GM18517 (cell line): ENCODE measurements around the gene CDK10.
A peak's percentile ranks its signal among the peaks of the same experiment; 100 is the strongest.
"Not testable (repeated sequence)": the region's sequence is repeated elsewhere in the genome, so short reads cannot be mapped to it uniquely, and the experiment has no call there.

Experiments
- ATAC-seq: cut with Tn5 transposase; IDR thresholded peaks from one replicate; pipeline ENCODE4 v1.9.1; 2021; ENCODE audit warnings: mild to moderate bottlenecking, moderate library complexity; ENCODE audit not compliant: unreplicated experiment

CDK10 gene

GRCh38 chr16:89695086-89695874 is 8.8 kb downstream of the CDK10 start:
- ATAC-seq = no peak

GRCh38 chr16:89695875-89696669 is 9.6 kb downstream of the CDK10 start:
- no peak for ATAC-seq

- ATAC-seq = no peak
These were observed 10.2 kb downstream of the CDK10 start for GRCh38 chr16:89696670-89697128.

GRCh38 chr16:89697161-89697615 is 10.7 kb downstream of the CDK10 start:
- ATAC-seq = no peak

GRCh38 chr16:89697616-89698331 is 11.3 kb downstream of the CDK10 start:
- no peak for ATAC-seq

- not testable (repeated sequence) for ATAC-seq
These were observed 12.2 kb downstream of the CDK10 start for GRCh38 chr16:89698717-89699116.

- ATAC-seq = not testable (repeated sequence)
These were observed 13.2 kb downstream of the CDK10 start for GRCh38 chr16:89699629-89700099.

GRCh38 chr16:89700100-89700648 is 13.7 kb downstream of the CDK10 start:
- peak; percentile 56 for ATAC-seq

- no peak for ATAC-seq
These were observed 14.3 kb downstream of the CDK10 start for GRCh38 chr16:89700649-89701424.

- peak; percentile 62 for ATAC-seq
These were observed 15.2 kb downstream of the CDK10 start, which contains the start of gene SPATA2L for GRCh38 chr16:89701425-89702406. Gene SPATA2L (minus strand): TSS chr16:89701705. CDS start chr16:89701232, 473 bp downstream.

- no peak for ATAC-seq
These were observed 17.8 kb downstream of the CDK10 start for GRCh38 chr16:89704281-89704680.

GRCh38 chr16:89705006-89705405 is 18.5 kb downstream of the CDK10 start:
- ATAC-seq = no peak

- no peak for ATAC-seq
These were observed 20.2 kb downstream of the CDK10 start for GRCh38 chr16:89706518-89707260.

- no peak for ATAC-seq
These were observed 21.2 kb downstream of the CDK10 start for GRCh38 chr16:89707695-89708094.

- ATAC-seq = no peak
These were observed 22.0 kb downstream of the CDK10 start for GRCh38 chr16:89708481-89708931.

- no peak for ATAC-seq
These were observed 22.7 kb downstream of the CDK10 start for GRCh38 chr16:89709166-89709565.

- no peak for ATAC-seq
These were observed 23.4 kb downstream of the CDK10 start for GRCh38 chr16:89709716-89710432.
